ENCODE results near the gene N4BP2L2. TPM values are rescaled to one million over a fixed set of nuclear protein-coding genes. Genes with fewer than 3 reads are reported as not detected.

N4BP2L2 gene
- total RNA-seq = 57.8 and 86.5 TPM in 2 replicates

DNA sequence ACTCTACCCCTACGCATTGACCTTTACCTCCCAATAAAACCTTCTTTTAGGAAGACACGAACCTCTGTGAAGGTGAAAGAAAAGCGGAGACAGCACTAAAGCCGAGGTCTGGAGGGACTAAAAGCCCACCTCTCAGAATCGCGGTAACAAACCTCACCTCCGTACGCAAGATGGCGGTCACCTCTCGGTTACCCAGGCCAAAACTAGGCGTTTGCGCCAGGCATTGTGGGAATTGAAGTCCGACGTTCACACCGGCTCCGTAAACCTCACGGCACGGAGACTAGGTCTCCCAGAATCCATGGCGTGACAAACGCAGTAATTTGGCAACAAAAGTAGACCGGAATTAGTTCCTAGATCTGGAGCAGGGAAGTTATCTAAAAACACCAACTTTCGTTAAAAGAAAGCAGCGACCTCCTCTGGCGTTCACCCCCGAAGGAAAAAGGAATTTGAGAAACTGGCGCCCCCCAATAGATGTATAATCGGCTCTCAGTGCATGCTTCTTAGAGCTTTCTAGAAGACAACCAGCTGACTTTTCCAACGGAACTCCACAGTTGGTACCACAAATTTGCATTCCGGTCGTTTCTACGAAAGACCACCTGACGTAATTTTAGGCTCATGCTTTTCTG lies at the start of gene N4BP2L2:
Gene N4BP2L2, minus strand, starts transcription at position 175 of the 626 bp plus-strand sequence. CDS start 1,768 bp downstream, outside the sequence.

DNA sequence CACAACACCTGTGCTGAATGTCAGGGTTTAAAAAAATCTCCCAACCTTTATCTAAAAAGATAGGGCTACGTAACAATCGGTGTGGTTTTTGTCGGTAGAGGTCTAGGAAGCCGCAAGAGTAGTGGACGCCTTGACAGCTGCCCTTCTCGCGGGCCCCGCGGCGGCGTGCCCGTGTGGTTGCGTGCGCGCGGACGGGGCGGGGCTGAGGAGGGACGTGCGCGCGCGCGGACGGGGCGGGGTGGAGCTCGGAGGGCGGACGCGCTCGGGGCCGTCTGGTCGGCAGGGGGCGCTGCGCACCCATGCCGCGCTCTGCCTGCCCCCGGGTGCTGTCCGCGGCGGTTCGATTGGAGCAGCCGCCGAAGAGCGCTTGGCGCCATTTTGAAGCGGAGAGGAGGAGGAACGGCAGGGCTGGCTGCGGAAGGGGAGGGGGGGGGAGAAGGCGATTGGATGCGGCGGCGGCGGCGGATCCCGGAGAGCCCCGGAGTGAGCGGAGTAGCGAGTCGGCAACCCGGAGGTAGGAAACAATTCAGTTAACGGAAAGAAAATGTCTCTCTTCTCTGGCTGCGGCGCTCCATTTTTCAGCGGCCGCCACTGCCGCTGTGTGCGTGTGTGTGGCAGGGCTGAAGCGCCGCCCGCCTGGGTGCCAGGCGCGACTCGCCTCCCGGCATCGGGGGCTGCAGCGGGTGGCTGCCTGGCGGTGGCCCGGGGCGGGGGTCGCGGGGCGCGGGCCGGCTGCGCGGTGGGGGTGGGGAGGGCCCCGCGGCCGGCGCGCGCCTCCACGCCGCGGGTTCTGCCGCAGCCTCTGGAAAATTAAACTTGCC lies 47.7 kb upstream of the N4BP2L2 start, which contains the start of gene PDS5B:
Gene PDS5B, plus strand, starts transcription at position 373 of the 821 bp plus-strand sequence. CDS start 62,321 bp downstream, outside the sequence.

DNA sequence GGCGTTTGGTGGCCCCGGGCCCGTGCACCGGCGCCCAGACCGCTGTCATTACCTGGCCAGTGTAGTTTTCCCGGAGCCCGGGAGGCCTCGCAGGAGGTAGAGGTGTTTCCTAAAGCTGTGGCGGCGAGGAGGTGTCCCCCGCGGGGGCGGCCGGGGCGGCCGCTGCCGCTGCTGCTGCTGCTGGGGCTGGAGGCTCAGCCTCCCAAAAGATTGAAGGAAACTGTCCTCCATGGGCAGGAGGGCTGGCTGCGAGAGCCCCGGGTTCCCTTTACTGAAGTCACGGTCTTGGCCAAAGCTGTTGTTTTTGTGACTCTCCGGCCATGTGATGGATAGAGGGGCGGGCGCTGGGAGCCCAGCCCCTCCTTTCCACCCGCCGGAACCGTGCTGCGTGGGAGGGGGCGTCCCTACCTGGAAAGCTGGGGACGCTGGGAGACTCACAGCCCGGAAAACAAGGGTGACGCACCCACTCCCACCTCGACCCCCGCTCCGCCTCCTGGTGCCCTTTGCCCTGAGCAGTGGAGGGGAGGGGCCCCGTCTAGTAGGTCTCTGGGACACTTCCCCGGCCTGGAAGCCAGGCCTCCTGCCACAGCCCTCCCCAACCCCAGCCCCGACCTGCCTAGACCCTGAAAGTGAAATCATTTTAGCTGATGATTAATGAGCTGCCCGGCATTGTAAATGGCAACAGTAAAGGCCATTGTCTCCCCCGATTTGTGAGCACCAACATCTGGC lies 110.6 kb downstream of the N4BP2L2 start, which contains the start of gene N4BP2L1:
Gene N4BP2L1, minus strand, starts transcription at position 279 of the 729 bp plus-strand sequence. Its CDS starts 48 bp downstream, at position 231.

Other genes starting within 250 kb of the N4BP2L2 start
- not detected in 2 replicates for gene ZAR1L, start 223.4 kb downstream of the N4BP2L2 start, total RNA-seq
- gene BRCA2, start 223.3 kb downstream of the N4BP2L2 start, total RNA-seq = 2.4 and 5.5 TPM in 2 replicates
- 0.54 and 1.3 TPM in 2 replicates for gene N4BP2L1, start 110.7 kb downstream of the N4BP2L2 start, total RNA-seq
- gene PDS5B, start 47.7 kb upstream of the N4BP2L2 start, total RNA-seq = 25.4 and 34.3 TPM in 2 replicates